Measurements from ENCODE around the gene MYH9. TPM values are rescaled to one million over a fixed set of nuclear protein-coding genes. Genes with fewer than 3 reads are reported as not detected.
A peak's percentile ranks its signal among the peaks of the same experiment; 100 is the strongest.

Gene MYH9
- total and polyA plus RNA-seq, 4 donors, result 32.3 to 150 (median 98.7) TPM

- Histone ChIP-seq H3K9me3 (ENCODE audit: control insufficient read depth in 4 of 4, low read length in 3 of 4) (no peaks in the 10 kb centered on the region), H3K36me3 (ENCODE audit: control insufficient read depth in 4 of 4, insufficient read depth in 3 of 4, low read depth in 1 of 4, low read length in 3 of 4) (no peaks in the 10 kb centered on the region), H3K27me3 (ENCODE audit: control insufficient read depth in 4 of 4, insufficient read depth in 4 of 4, low read length in 3 of 4) (no peaks in the 10 kb centered on the region), H3K9ac (ENCODE audit: low read depth in 1 of 2, low read length in 2 of 2) (no peak overlapping the region), H3K27ac (ENCODE audit: low read depth in 1 of 2, low read length in 2 of 2) (peak overlapping the region in 1 of 2 donors; percentile 34), H3K4me3 (ENCODE audit: low read depth in 1 of 3, low read length in 3 of 3) (no peak overlapping the region), H3K4me1 (ENCODE audit: control insufficient read depth in 4 of 4, insufficient read depth in 4 of 4, low read length in 3 of 4) (peaks cover 4 to 29% (median 13%) of the 10 kb centered on the region in 4 donors)
- WGBS, result 54% methylated on average over 4 of the region's 4 CpGs
- DNase-seq (ENCODE audit: low spot score), result no peak
- TF ChIP-seq SP1 (IDR thresholded peaks at IDR 0.05) (no peak), NR2F2 (IDR thresholded peaks at IDR 0.05) (peak; percentile 52), ZBTB33 (IDR thresholded peaks at IDR 0.05) (no peak), HNF4A (conservative IDR thresholded peaks at IDR 0.05) (peak; percentile 64 to 68), CTCF (IDR thresholded peaks at IDR 0.05; ENCODE audit: low read depth, low read length, missing input control) (no peak), RXRA (IDR thresholded peaks at IDR 0.05) (peak; percentile 26 to 43)
Observed at GRCh38 chr22:36245805-36246356, 141.9 kb downstream of the MYH9 start.

- no peak overlapping the region for H3K9ac ChIP-seq (ENCODE audit: low read depth in 1 of 2, low read length in 2 of 2)
- H3K9me3 ChIP-seq (ENCODE audit: control insufficient read depth in 4 of 4, low read length in 3 of 4), result no peaks in the 10 kb centered on the region
- TF ChIP-seq TAF1 (conservative IDR thresholded peaks at IDR 0.05), result no peak
- TF ChIP-seq JUND (IDR thresholded peaks at IDR 0.05), result no peak
- no peak for TF ChIP-seq FOXA1 (IDR thresholded peaks at IDR 0.05)
- TF ChIP-seq YY1 (IDR thresholded peaks at IDR 0.05), result no peak
- TF ChIP-seq ATF3 (IDR thresholded peaks at IDR 0.05), result no peak
- TF ChIP-seq EGR1 (IDR thresholded peaks at IDR 0.05; ENCODE audit: low read depth in 2 of 2), result no peak
- TF ChIP-seq CTCF (IDR thresholded peaks at IDR 0.05; ENCODE audit: low read depth, low read length, missing input control), result no peak
- no peak for TF ChIP-seq GABPA (IDR thresholded peaks at IDR 0.05 in 1 of 2, conservative IDR thresholded peaks at IDR 0.05 in 1 of 2)
- no peak overlapping the region for H3K27ac ChIP-seq (ENCODE audit: low read depth in 1 of 2, low read length in 2 of 2)
- no peak overlapping the region for H3K4me3 ChIP-seq (ENCODE audit: low read depth in 1 of 3, low read length in 3 of 3)
- 85% methylated on average over 5 of the region's 5 CpGs for WGBS
- peaks cover 6 to 31% (median 15%) of the 10 kb centered on the region in 4 donors for H3K4me1 ChIP-seq (ENCODE audit: control insufficient read depth in 4 of 4, insufficient read depth in 4 of 4, low read length in 3 of 4)
- DNase-seq (ENCODE audit: low spot score), result no peak
- H3K27me3 ChIP-seq (ENCODE audit: control insufficient read depth in 4 of 4, insufficient read depth in 4 of 4, low read length in 3 of 4), result no peaks in the 10 kb centered on the region
- no peaks in the 10 kb centered on the region for H3K36me3 ChIP-seq (ENCODE audit: control insufficient read depth in 4 of 4, insufficient read depth in 3 of 4, low read depth in 1 of 4, low read length in 3 of 4)
Observed at GRCh38 chr22:36244522-36245391, 143.0 kb downstream of the MYH9 start.
